Mucosa of rectum (tissue), 2 donors: ENCODE results near the gene DOK7.

Experiments used
- H3K27ac ChIP-seq, 2 donors: one replicate each; pipeline ENCODE4 v1.7.0; 2013; ENCODE audit warnings: inconsistent platforms in 2 of 2, low read depth in 2 of 2, low read length in 2 of 2
- H3K27me3 ChIP-seq, 2 donors: one replicate each; pipeline ENCODE4 v1.7.0; 2013; ENCODE audit warnings: low read length in 2 of 2; ENCODE audit not compliant: control insufficient read depth in 2 of 2, insufficient read depth in 2 of 2
- H3K36me3 ChIP-seq, 2 donors: one replicate each; pipeline ENCODE4 v1.7.0; 2013; ENCODE audit warnings: low read length in 2 of 2; ENCODE audit not compliant: control insufficient read depth in 2 of 2, insufficient read depth in 2 of 2
- H3K4me1 ChIP-seq, 2 donors: one replicate each; pipeline ENCODE4 v1.7.0; 2013; ENCODE audit warnings: low read length in 2 of 2, mild to moderate bottlenecking in 1 of 2; ENCODE audit not compliant: control insufficient read depth in 2 of 2, insufficient read depth in 2 of 2
- H3K4me3 ChIP-seq, 2 donors: one replicate each; pipeline ENCODE4 v1.7.0; 2013; ENCODE audit warnings: low read length in 2 of 2
- H3K9ac ChIP-seq, 2 donors: one replicate each; pipeline ENCODE4 v1.7.0; 2013; ENCODE audit warnings: low read length in 2 of 2, low read depth in 1 of 2, mild to moderate bottlenecking in 1 of 2
- H3K9me3 ChIP-seq, 2 donors: one replicate each; pipeline ENCODE4 v1.7.0; 2013; ENCODE audit warnings: low read length in 2 of 2; ENCODE audit not compliant: control insufficient read depth in 2 of 2
- donor health status: healthy.
- donor health status: Normal muscosa, but diverticular disease.

Gene DOK7

GRCh38 chr4:3462790-3463415 is at the start of gene DOK7:
Gene DOK7 (plus strand): TSS chr4:3463306. CDS start chr4:3463376, 70 bp downstream.
- Histone ChIP-seq H3K27me3 (peaks cover 15 to 16% of the 10 kb centered on the region in 2 donors), H3K27ac (no peak within 1 kb of the TSS), H3K36me3 (no peaks in the 10 kb centered on the region), H3K9me3 (no peaks in the 10 kb centered on the region), H3K9ac (no peak within 1 kb of the TSS), H3K4me3 (no peak within 1 kb of the TSS), H3K4me1 (no peaks in the 10 kb centered on the region)

- Histone ChIP-seq H3K4me1 (no peaks in the 10 kb centered on the region), H3K9me3 (no peaks in the 10 kb centered on the region), H3K4me3 (no peak overlapping the region), H3K27ac (no peak overlapping the region), H3K9ac (no peak overlapping the region), H3K27me3 (no peaks in the 10 kb centered on the region), H3K36me3 (peaks cover 12 to 17% of the 10 kb centered on the region in 2 donors)
Measured at GRCh38 chr4:3413675-3414420, 49.3 kb upstream of the DOK7 start.

- Histone ChIP-seq H3K36me3 (peaks cover 12 to 17% of the 10 kb centered on the region in 2 donors), H3K9me3 (no peaks in the 10 kb centered on the region), H3K27ac (no peak overlapping the region), H3K4me1 (no peaks in the 10 kb centered on the region), H3K9ac (no peak overlapping the region), H3K4me3 (no peak overlapping the region), H3K27me3 (no peaks in the 10 kb centered on the region)
Measured at GRCh38 chr4:3414421-3415279, 48.5 kb upstream of the DOK7 start.

- Histone ChIP-seq H3K27ac (no peak overlapping the region), H3K4me3 (no peak overlapping the region), H3K9me3 (no peaks in the 10 kb centered on the region), H3K27me3 (no peaks in the 10 kb centered on the region), H3K36me3 (peaks cover 12 to 19% of the 10 kb centered on the region in 2 donors), H3K9ac (no peak overlapping the region), H3K4me1 (no peaks in the 10 kb centered on the region)
Measured at GRCh38 chr4:3415471-3416141, 47.5 kb upstream of the DOK7 start.

- Histone ChIP-seq H3K27me3 (no peaks in the 10 kb centered on the region), H3K4me3 (no peak overlapping the region), H3K36me3 (peaks cover 12 to 19% of the 10 kb centered on the region in 2 donors), H3K9me3 (no peaks in the 10 kb centered on the region), H3K9ac (no peak overlapping the region), H3K27ac (no peak overlapping the region), H3K4me1 (no peaks in the 10 kb centered on the region)
Measured at GRCh38 chr4:3416270-3416669, 46.8 kb upstream of the DOK7 start.

GRCh38 chr4:3416821-3417221 is 46.3 kb upstream of the DOK7 start:
- Histone ChIP-seq H3K27ac (no peak overlapping the region), H3K9me3 (no peaks in the 10 kb centered on the region), H3K9ac (no peak overlapping the region), H3K27me3 (no peaks in the 10 kb centered on the region), H3K36me3 (peaks cover 12 to 19% of the 10 kb centered on the region in 2 donors), H3K4me1 (no peaks in the 10 kb centered on the region), H3K4me3 (no peak overlapping the region)

GRCh38 chr4:3417448-3417847 is 45.7 kb upstream of the DOK7 start:
- no peak overlapping the region for H3K4me3 ChIP-seq
- no peaks in the 10 kb centered on the region for H3K4me1 ChIP-seq
- no peaks in the 10 kb centered on the region for H3K9me3 ChIP-seq
- peaks cover 14 to 19% of the 10 kb centered on the region in 2 donors for H3K36me3 ChIP-seq
- H3K9ac ChIP-seq, result no peak overlapping the region
- H3K27me3 ChIP-seq, result no peaks in the 10 kb centered on the region
- H3K27ac ChIP-seq, result no peak overlapping the region

- Histone ChIP-seq H3K27ac (no peak overlapping the region), H3K36me3 (peaks cover 14 to 19% of the 10 kb centered on the region in 2 donors), H3K9me3 (no peaks in the 10 kb centered on the region)
Measured at GRCh38 chr4:3418029-3418762, 44.9 kb upstream of the DOK7 start.

GRCh38 chr4:3419836-3420605 is 43.1 kb upstream of the DOK7 start:
- Histone ChIP-seq H3K27me3 (no peaks in the 10 kb centered on the region), H3K4me1 (no peaks in the 10 kb centered on the region), H3K27ac (no peak overlapping the region), H3K9ac (no peak overlapping the region), H3K9me3 (no peaks in the 10 kb centered on the region), H3K36me3 (peaks cover 17 to 30% of the 10 kb centered on the region in 2 donors), H3K4me3 (no peak overlapping the region)

More at GRCh38 chr4:3418029-3418762, 44.9 kb upstream of the DOK7 start:
- Histone ChIP-seq H3K4me1 (no peaks in the 10 kb centered on the region), H3K9ac (no peak overlapping the region), H3K27me3 (no peaks in the 10 kb centered on the region), H3K4me3 (no peak overlapping the region)
